Dermis microvascular lymphatic vessel endothelial cell (primary cell): ENCODE measurements around the gene SGF29. TPM values are rescaled to one million over a fixed set of nuclear protein-coding genes. Genes with fewer than 3 reads are reported as not detected.

ENCODE experiments used
- DNase-seq, 2 donors: peaks; one replicate each; pipeline versions ENCODE4 v3.0.0 to v3.0.0-alpha.2; 2010; ENCODE audit warnings: low read depth in 2 of 2
- total RNA-seq: library from RNA; depleted of rRNA; stranded (reverse); fragments of >200 nt; gene quantifications from 2 replicates; pipeline ENCODE4 v1.2.1, GENCODE V29; 2014

SGF29 gene
- 5.3 and 6.8 TPM in 2 replicates for total RNA-seq

- peak; percentile 81 to 89 for DNase-seq
Measured at GRCh38 chr16:28553776-28554633, at the start of gene SGF29. SGF29 (plus strand) TSS chr16:28553920; CDS start chr16:28581070, 27,150 bp downstream.

DNA sequence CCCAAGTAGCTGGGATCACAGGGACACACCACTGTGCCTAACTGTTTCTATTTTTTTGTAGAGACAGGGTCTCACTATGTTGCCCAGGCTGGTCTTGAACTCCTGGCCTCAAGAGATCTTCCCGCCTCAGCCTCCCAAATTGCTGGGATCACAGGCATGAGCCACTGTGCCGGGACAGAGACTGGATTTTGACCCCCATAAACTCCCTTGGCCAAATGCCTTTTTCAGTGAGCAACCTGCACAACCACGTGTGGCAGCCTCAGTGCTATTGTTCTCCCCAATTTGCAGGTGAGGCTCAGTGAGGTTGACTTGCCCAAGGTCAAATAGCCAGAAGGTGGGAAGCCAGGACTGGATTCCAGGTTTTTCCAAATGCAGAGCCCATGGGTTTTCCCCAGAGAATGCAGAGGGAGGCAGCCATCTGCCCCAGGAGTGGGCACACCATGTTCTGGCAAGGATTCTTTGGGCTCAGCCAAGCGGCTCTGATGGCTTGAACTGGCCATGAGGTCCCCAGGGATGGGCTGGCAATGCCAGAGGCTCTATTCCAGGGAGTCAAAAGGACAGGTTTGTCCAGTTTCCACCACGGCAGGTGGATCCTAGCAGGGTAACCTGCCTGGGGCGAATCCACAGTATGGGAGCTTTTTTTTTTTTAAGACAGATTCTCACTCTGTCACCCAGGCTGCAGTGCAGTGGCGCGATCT, 48.9 kb upstream of the SGF29 start:
- no peak for DNase-seq

DNA sequence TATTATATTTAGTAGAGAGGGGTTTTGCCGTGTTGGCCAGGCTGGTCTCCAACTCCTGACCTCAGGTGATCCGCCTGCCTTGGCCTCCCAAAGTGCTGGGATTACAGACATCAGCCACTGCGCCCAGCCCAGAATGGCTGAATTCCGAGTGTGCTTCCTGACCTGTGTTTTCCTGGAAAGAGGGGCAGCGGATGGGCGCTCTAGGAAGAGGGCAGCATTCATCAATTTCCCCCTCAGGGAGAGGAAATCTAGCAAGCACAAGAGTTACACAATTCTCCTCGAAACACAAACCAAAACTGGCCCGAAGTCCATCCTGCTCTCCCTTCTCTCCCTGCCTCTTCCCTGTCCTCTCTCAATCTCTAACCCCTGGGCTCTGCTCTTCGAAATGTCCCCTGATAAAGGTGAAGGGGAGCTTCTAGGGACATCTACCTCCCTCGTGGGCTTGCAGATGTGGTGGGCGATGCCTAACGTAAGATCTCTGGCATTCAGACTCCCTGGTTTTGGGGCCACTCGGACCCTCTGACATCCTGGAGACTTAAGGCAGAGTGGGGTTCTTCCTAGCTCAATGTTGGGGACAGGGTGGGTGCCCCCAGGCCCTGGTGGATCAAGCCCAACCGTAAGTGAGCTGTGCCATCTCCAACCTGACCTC, 48.1 kb upstream of the SGF29 start:
- no peak for DNase-seq

DNA sequence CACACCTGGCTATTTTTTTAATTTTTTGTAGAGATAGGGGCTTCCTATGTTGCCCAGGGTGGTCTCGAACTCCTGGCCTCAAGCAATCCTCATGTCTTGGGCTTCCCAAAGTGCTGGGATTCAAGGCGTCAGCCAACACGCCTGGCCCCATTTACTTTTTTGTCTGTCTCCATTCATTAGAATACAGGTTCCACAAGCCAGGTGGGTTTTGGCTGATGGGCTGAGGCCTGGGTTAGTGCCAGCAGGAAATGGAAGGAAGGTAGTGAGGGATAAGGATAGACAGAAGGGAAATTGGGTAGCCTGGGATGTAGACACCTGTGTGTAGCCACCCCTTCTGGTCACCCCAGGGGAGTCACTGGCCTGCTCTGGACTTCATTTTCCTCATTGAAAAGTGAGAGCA, 42.7 kb upstream of the SGF29 start:
- no peak for DNase-seq

- DNase-seq, result no peak
Measured at GRCh38 chr16:28511801-28512789, 41.6 kb upstream of the SGF29 start.

DNA sequence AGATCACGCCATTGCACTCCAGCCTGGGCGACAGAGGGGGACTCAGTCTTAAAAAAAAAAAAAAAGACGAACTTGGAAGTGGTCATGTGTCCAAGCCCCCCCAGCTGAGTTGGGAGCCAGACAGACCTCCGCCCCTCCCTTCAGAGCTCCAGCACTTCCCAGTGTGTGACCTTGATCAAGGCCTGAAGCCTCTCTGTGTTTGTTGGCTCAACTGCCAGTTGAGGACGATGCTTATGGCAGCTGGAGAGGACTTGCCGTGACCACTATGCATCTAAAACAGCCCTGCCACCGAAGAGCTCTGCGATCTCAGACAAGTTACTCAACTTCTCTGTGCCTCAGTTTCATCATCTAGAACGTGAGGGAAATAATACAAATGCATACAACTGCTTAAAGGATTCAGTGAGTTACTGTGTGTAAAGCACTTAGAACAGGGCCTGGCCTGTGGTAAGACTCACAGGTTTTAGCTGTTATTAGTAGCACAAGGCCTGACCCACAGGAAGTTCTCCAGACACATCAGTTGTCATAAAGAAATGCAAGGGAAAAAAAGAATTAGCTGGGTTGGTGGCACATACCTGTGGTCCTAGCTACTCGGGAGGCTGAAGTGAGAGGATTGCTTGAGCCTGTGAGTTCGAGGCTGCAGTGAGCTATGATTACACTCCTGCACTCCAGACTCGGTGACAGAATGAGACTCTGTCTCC, 40.1 kb upstream of the SGF29 start:
- DNase-seq, result no peak

GRCh38 chr16:28514246-28514645, 39.5 kb upstream of the SGF29 start:
- DNase-seq, result no peak

- DNase-seq, result no peak
Measured at GRCh38 chr16:28520672-28521071, 33.0 kb upstream of the SGF29 start.

DNA sequence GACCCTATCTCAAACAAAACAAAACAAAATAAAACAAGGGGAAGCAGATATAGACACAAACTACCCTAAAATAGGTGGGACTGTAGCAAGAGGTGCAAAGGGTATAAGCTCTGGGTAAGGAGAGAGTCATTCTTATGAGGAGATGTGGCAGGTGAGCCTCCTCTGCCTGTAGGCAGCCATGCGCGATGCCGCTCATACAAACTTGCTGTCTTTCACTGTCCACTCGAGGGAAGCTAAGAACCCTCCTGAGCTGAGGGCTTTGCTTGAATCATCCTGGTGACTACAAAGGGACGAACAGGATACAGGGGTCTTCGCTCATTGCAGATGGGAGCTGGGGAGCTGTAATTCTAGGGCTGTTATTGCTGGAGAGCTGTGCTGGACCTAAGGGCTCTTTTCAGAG, 32.3 kb upstream of the SGF29 start:
- no peak for DNase-seq

DNA sequence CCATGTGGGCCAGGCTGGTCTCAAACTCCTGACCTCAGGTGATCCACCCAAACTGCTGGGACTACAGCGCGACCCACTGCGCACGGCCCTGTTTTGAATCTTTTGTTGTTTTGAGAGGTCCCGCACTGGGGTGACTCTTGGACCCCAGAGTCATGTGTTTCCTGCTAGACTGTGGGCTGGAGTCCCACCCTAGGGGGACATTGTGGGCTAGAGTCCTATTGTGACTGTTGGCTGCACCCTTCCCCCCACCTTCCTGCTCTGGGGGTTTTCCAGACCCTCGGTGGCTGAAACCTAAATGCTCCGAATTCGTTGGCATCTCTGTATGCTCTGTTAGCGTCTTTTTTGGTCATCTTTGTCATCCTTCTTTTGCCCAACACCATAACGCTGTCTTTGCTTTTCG, 30.9 kb upstream of the SGF29 start:
- no peak for DNase-seq

DNA sequence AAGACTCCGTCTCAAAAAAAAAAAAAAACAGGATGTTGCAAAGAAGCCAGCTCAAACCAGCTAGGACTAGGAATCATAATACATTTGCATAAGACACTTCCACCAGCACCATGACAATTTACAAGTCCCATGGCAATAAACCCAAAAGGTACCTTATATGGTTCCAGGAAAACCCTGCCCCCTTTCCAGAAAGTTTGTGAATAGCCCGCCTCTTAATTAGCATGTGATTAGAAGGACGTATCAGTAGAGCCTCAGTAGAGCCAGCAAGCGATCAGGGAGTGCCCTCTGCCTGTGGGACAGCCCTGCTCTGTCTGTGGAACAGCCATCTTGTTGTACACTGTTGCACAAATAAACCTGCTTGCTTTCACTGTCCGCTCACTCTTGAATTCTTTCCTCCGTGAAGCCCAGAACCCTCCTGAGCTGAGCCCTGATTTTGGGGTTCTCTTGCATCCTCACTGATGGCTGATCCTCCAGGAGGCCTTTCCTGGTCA, 29.0 kb upstream of the SGF29 start:
- peak in 1 of 2 donors; percentile 25 for DNase-seq

DNA sequence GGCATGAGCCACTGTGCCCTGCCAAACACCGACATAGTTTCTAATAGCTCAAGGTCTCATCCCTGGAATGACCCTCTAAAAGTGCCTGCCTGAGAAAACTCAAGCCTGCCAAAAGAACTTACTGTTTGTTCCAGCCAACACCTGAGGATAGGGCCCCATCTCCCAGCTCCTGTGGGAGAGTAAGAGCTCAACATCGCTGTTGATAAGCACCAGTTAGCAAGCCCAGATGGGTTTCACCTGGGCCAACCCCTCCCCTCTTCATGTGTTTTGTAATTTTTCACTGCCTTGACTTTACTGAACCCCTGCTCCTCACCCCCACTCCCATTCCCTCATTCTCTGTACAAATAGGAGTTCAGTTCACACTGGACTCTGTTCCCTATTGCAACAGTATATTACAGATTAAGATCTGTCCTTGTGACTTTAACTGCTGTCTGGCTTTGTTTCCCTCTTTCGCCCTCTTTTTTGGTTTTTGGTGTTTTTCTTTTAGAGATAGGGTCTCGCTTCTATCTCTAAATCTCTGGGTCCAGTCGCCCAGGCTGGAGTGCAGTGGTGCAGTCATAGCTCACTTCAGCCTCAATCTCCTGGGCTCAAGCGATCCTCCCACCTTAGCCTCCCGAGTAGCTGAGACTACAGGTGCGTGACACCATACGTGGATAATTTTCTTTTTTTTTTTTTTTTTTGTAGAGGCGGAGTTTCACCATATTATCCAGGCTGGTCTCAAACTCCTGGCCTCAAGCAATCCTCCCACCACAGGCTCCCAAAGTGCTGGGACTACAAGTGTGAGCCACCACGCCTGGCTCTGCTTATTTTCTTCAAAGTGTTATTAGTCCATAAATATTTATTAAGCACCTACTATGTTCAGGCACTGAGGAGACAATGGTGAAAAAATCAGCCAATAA, 27.3 kb upstream of the SGF29 start:
- no peak for DNase-seq

DNA sequence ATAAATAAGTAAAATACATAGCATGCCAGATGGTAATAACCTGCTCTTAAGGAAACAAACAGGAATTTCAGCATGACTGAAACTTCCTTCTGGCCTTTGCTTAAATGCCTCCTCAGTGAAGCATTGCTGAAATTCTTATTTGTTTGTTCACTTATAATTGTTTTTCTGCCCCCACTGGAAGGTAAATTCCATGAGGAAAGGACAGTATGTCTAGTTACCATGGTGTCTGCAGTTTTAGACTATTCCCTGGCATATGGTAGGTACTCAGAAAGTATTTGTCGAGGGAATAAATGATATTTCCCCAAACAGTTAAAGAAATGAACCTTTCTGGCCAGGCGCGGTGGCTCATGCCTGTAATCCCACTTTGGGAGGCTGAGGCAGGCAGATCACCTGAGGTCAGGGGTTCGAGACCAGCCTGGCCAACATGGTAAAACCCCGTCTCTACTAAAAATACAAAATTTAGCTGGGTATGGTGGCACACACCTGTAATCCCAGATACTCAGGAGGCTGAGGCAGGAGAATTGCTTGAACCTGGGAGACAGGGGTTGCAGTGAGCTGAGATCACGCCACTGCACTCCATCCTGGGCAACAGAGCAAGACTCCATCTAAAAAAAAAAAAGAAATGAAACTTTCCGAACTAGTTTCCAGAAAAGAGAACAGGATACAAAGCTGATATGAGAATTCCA, 26.5 kb upstream of the SGF29 start:
- peak in 1 of 2 donors; percentile 58 for DNase-seq

GRCh38 chr16:28527985-28528384, 25.7 kb upstream of the SGF29 start:
- DNase-seq, result no peak

DNA sequence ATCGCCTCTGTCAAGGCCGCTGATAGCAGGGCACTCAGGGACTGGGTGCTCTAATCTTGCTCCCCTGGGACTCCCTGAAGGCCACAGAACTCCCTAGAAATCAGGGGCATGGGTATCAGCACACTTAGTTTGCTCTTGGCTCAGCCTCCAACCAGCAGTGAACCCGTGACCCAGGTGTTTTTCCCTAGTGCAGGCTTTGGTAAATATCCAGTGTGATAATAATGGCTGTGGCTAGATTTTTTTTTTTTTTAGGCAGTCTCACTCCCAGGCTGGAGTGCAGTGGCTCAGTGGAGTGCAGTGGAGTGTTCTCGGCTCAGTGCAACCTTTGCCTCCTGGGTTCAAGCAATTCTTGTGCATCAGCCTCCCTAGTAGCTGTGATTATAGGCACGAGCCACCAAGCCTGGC, 25.3 kb upstream of the SGF29 start:
- DNase-seq, result peak in 1 of 2 donors; percentile 31

DNA sequence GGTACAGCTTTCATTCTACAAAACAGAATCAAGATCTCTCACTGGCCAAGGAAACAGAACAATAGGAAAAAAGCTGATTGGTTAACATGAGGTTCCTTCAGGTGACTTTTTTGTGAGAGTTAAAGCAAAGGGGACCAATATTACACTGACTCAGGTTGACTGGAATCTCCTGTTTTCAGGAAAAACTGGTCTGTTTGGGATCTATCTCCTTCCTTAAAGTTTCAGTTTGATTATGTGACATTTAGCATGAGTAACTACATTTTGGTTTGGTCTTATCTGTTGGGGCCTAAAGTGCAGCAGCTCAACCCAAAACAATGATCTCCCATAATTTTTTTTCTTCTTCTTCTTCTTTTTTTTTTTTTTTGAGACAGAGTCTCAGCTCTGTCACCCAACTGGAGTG, 24.6 kb upstream of the SGF29 start:
- DNase-seq, result no peak

GRCh38 chr16:28531777-28532744, 21.7 kb upstream of the SGF29 start:
- no peak for DNase-seq
